ENCODE measurements around the gene C22orf42. TPM values are rescaled to one million over a fixed set of nuclear protein-coding genes. Genes with fewer than 3 reads are reported as not detected.
"Not testable (repeated sequence)": the region's sequence is repeated elsewhere in the genome, so short reads cannot be mapped to it uniquely, and the experiment has no call there.

C22orf42 gene
- total and polyA plus RNA-seq, 7 donors = not detected

DNA sequence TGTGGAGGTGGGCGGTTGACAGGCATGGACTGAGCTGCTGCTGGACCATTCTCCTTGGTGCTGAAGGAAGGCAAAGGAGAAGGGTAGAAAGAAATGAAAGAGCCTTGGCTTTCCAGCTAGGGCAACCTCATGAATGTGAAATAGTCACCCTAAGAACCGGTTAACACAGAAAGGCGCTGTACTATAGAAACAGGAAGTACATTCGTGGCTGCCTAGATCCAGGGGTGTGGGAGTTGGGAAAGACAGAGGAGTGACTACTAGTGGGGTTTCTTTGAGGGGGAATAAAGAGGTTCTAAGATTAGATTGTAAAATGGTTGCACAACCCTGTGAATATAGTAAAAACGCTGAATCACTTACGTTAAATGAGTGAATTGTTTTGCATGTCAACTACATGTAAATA, 7.5 kb downstream of the C22orf42 start:
- H3K4me3 ChIP-seq; H3K9me3 ChIP-seq; H3K36me3 ChIP-seq (ENCODE audit: insufficient read depth in 1 of 2, low read depth in 1 of 2); DNase-seq; H3K4me1 ChIP-seq; ATAC-seq; intact Hi-C loops (cut with DNase I); H3K27me3 ChIP-seq (ENCODE audit: insufficient read depth in 3 of 3, low read length in 2 of 3); H3K27ac ChIP-seq: not testable (repeated sequence)
- 67 to 85% (median 78%) methylated on average over 6 of the region's 6 CpGs for WGBS, 3 donors

GRCh38 chr22:32150647-32151046, 8.5 kb downstream of the C22orf42 start:
- H3K27ac ChIP-seq; H3K9me3 ChIP-seq; H3K27me3 ChIP-seq (ENCODE audit: insufficient read depth in 3 of 3, low read length in 2 of 3); H3K36me3 ChIP-seq (ENCODE audit: insufficient read depth in 1 of 2, low read depth in 1 of 2); DNase-seq; intact Hi-C loops (cut with DNase I); H3K4me1 ChIP-seq; ATAC-seq; H3K4me3 ChIP-seq: not testable (repeated sequence)
- WGBS, 3 donors = 64 to 68% (median 66%) methylated on average over 7 of the region's 7 CpGs

DNA sequence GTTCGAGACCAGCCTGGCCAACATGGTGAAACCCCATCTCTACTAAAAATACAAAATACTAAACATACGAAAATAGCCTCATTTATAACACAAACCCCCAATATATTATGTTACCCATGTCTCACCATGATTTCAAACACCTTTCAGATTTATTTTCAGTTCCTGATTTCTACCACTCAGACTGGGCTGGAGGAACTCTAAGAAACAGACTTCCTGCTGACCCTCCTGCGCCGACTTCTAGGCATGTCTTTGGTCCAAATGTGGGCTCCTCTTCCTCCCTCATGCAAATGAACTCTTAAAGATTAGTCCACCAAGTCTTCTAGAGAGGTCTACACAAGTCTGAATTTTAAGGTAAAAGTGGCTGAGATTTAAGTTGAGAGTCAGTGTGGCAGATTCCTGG, 10.7 kb downstream of the C22orf42 start:
- H3K4me3 ChIP-seq; H3K9me3 ChIP-seq; H3K4me1 ChIP-seq; H3K27ac ChIP-seq; ATAC-seq; intact Hi-C loops (cut with DNase I); H3K36me3 ChIP-seq (ENCODE audit: insufficient read depth in 1 of 2, low read depth in 1 of 2); DNase-seq; H3K27me3 ChIP-seq (ENCODE audit: insufficient read depth in 3 of 3, low read length in 2 of 3): not testable (repeated sequence)
- 89 to 90% (median 89%) methylated on average over 4 of the region's 4 CpGs for WGBS, 3 donors

DNA sequence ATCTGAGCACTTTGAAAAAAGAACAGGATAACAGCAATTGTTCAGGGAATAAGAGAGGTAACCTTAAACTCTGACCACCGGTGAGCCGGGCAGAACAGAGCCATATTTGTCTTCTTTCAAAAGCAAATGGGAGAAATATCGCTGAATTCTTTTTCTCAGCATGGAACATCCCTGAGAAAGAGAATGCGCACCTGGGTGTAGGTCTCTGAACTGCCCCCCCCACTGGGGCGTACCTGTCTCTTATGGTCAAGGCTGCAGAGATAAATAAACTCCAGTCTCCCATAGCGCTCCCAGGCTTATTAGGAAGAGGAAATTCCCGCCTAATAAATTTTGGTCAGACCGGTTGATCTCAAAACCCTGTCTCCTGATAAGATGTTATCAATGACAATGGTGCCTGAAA, 12.0 kb downstream of the C22orf42 start:
- ATAC-seq; H3K4me3 ChIP-seq; H3K27ac ChIP-seq; DNase-seq; intact Hi-C loops (cut with DNase I); H3K36me3 ChIP-seq (ENCODE audit: insufficient read depth in 1 of 2, low read depth in 1 of 2); H3K27me3 ChIP-seq (ENCODE audit: insufficient read depth in 3 of 3, low read length in 2 of 3); H3K9me3 ChIP-seq; H3K4me1 ChIP-seq: not testable (repeated sequence)
- WGBS, 3 donors = 67 to 79% (median 78%) methylated on average over 7 to 8 of the region's 8 CpGs

DNA sequence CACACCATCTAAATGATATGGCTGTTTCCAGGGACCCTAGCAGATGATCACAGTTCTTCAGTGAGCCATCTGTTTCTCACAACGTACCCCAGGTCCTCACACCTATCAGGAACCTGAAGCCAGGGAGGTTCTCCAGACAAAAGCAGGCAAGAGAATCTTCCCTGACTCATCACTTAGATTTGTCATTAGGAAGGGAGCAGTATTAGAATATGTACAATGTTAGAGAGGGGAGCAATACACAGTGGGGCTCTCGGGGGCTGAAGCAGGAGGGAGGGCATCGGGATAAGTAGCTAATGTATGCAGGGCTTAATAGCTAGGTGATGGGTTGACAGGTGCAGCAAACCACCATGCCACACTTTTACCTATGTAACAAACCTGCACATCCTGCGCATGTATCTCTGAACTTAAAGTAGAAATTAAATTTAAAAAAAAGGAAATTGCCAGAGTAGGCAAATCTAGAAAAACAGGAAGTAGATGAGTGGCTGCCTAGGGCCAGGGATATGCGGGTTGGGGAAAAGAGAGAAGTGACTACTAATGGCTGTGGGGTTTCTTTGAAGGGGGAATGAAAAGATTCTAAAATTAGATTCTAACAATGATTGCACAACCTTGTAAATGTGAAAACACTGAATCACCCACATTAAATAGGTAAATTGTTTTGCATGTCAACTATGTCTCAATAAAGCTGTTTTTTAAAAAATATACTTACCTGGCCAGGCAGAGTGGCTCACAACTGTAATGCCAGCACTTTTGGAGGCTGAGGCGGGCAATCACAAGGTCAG, 14.4 kb downstream of the C22orf42 start:
- no peaks in the 10 kb centered on the region for H3K9me3 ChIP-seq
- H3K36me3 ChIP-seq (ENCODE audit: insufficient read depth in 1 of 2, low read depth in 1 of 2) = no peaks in the 10 kb centered on the region
- no peaks in the 10 kb centered on the region for H3K4me1 ChIP-seq
- H3K27me3 ChIP-seq (ENCODE audit: insufficient read depth in 3 of 3, low read length in 2 of 3) = no peaks in the 10 kb centered on the region
- intact Hi-C loops (cut with DNase I) = loop anchor here in 1 of 2 donors (5.0 kb wide), 1 partner anchor 1578 kb away; no protein-coding TSS in a partner anchor
- no peak for DNase-seq
- no peak overlapping the region for H3K4me3 ChIP-seq
- WGBS, 3 donors = 63 to 83% (median 79%) methylated on average over 6 of the region's 6 CpGs
- ATAC-seq = no peak
- no peak for TF ChIP-seq CTCF (IDR thresholded peaks at IDR 0.05)
- H3K27ac ChIP-seq = no peak overlapping the region

DNA sequence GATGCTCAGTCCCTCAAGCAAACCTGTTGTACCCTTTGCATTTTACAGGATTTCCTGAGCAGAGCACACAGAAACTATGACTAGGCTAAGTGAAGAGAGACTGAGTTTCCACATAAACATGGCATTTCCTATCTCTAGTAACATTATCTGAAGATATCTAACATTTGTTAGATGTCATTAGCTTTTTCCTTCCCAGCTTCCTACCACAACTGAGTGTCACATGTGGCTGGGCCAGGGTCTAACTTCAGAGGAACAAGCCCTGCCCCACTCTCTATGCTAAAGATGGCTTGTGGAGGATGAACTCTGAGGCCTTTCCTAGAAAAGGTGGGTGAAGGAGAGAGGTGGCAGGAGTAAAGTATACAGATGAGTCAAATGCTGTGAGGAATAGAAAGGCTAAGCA, 16.5 kb downstream of the C22orf42 start:
- Histone ChIP-seq H3K27ac (no peak overlapping the region), H3K36me3 (ENCODE audit: insufficient read depth in 1 of 2, low read depth in 1 of 2) (no peaks in the 10 kb centered on the region), H3K4me1 (no peaks in the 10 kb centered on the region), H3K27me3 (ENCODE audit: insufficient read depth in 3 of 3, low read length in 2 of 3) (peaks cover 0 to 9% (median 0%) of the 10 kb centered on the region in 3 donors), H3K9me3 (no peaks in the 10 kb centered on the region), H3K4me3 (no peak overlapping the region)
- no peak for TF ChIP-seq CTCF (IDR thresholded peaks at IDR 0.05)
- ATAC-seq (no peak), DNase-seq (no peak)
- intact Hi-C loops (cut with DNase I) = loop anchor here in 1 of 2 donors (5.0 kb wide), 1 partner anchor 1580 kb away; no protein-coding TSS in a partner anchor

DNA sequence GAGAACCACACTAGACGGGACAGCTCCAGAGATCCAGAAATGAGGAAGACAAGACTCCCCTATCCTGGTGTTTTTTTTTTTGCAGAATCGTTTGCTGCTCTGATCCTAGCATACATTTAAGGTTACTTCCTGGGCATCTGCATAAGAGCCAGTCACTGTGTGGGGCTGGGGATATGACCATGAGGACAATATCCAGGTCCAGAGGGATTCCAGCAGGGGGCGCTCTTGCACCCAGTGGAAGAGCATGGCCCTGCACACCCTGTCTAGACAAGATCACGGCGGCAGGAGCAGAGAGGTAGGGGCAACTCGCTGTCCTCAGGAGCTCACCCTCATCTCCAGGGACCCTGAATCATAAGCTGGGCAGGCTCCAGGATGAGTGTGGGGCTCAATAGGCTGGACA, 18.4 kb downstream of the C22orf42 start:
- H3K4me1 ChIP-seq; H3K36me3 ChIP-seq (ENCODE audit: insufficient read depth in 1 of 2, low read depth in 1 of 2); H3K4me3 ChIP-seq; DNase-seq; H3K9me3 ChIP-seq; H3K27ac ChIP-seq: not testable (repeated sequence)
- intact Hi-C loops (cut with DNase I) = loop anchor here in 1 of 2 donors (5.0 kb wide), 1 partner anchor 1582 kb away; no protein-coding TSS in a partner anchor
- WGBS, 3 donors = 31 to 52% (median 33%) methylated on average over 5 to 6 of the region's 6 CpGs
- H3K27me3 ChIP-seq (ENCODE audit: insufficient read depth in 3 of 3, low read length in 2 of 3) = peaks cover 0 to 13% (median 0%) of the 10 kb centered on the region in 3 donors
- ATAC-seq = peak; percentile 56 to 78 (median 73)

DNA sequence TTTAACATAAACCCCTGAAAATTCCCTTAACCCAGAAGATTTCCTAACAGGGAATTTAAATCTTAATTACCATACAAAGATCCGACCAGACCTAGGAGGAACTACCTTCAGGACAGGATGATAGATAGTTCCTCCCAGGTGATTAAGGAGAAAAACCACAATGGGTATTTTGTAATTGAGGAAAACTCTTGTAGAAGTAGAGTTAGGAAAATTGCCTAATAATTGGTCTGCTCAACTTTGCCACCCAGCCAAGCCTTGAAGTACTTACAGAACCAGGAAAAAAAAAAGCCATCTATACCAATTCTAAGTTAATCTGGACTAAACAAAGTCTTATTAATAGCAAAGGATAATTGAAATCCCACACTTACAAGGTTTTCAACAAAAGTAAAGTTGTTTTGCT, 20.5 kb downstream of the C22orf42 start:
- ATAC-seq; H3K36me3 ChIP-seq (ENCODE audit: insufficient read depth in 1 of 2, low read depth in 1 of 2); H3K9me3 ChIP-seq; intact Hi-C loops (cut with DNase I); H3K27ac ChIP-seq; DNase-seq; H3K4me1 ChIP-seq: not testable (repeated sequence)
- peak overlapping the region; percentile 60 for H3K4me3 ChIP-seq
- H3K27me3 ChIP-seq (ENCODE audit: insufficient read depth in 3 of 3, low read length in 2 of 3) = peaks cover 0 to 16% (median 0%) of the 10 kb centered on the region in 3 donors
- WGBS, 3 donors = 58 to 72% (median 72%) methylated on average over 1 of the region's 1 CpG

DNA sequence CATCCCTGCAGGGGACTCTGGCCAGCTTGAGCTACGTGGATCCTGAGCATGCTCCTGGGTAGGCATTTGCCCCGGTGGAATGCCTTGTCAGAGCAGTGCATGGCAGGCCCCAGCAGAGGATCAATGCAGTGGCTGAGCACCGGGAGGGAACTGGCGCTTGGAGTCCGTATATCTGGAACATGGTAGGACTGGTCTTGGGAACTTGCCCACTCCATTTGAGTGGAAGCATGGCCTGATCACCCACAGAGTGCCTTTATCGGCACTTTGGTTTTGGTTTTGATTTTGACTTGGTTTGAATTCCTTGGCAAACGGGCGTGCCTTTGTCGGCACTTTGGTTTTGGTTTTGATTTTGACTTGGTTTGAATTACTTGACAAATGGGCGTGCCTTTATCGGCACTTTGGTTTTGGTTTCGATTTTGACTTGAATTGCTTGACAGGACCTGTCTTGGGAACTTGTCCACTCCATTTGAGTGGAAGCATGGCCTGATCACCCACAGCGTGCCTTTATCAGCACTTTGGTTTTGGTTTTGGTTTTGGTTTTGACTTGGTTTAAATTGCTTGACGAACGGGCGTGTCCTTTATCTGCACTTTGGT, 21.3 kb downstream of the C22orf42 start:
- WGBS, 3 donors = 51 to 67% (median 61%) methylated on average over 16 of the region's 16 CpGs
- H3K9me3 ChIP-seq; H3K27ac ChIP-seq; DNase-seq; H3K4me1 ChIP-seq; intact Hi-C loops (cut with DNase I); H3K36me3 ChIP-seq (ENCODE audit: insufficient read depth in 1 of 2, low read depth in 1 of 2): not testable (repeated sequence)
- Histone ChIP-seq H3K4me3 (peak overlapping the region; percentile 60), H3K27me3 (ENCODE audit: insufficient read depth in 3 of 3, low read length in 2 of 3) (peaks cover 0 to 23% (median 2%) of the 10 kb centered on the region in 3 donors)
- ATAC-seq = peak in 1 of 4 donors; percentile 21

Data from psoas muscle (tissue), 8 donors.